HT-29 (cell line): ENCODE measurements around the gene TRMT2A. TPM values are rescaled to one million over a fixed set of nuclear protein-coding genes. Genes with fewer than 3 reads are reported as not detected.
A peak's percentile ranks its signal among the peaks of the same experiment; 100 is the strongest.
"Not testable (repeated sequence)": the region's sequence is repeated elsewhere in the genome, so short reads cannot be mapped to it uniquely, and the experiment has no call there.

Source experiments
- DNase-seq: peaks from one replicate; pipeline ENCODE4 v3.0.0-alpha.2; 2015; ENCODE audit warnings: low spot score
- total RNA-seq: library from RNA; depleted of rRNA; stranded (reverse); fragments of >200 nt; shearing (Covaris generic); gene quantifications from 2 replicates; pipeline ENCODE4 v1.2.3, GENCODE V29; 2014; rRNA removed

TRMT2A gene, protein sequence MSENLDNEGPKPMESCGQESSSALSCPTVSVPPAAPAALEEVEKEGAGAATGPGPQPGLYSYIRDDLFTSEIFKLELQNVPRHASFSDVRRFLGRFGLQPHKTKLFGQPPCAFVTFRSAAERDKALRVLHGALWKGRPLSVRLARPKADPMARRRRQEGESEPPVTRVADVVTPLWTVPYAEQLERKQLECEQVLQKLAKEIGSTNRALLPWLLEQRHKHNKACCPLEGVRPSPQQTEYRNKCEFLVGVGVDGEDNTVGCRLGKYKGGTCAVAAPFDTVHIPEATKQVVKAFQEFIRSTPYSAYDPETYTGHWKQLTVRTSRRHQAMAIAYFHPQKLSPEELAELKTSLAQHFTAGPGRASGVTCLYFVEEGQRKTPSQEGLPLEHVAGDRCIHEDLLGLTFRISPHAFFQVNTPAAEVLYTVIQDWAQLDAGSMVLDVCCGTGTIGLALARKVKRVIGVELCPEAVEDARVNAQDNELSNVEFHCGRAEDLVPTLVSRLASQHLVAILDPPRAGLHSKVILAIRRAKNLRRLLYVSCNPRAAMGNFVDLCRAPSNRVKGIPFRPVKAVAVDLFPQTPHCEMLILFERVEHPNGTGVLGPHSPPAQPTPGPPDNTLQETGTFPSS
- total RNA-seq, result 241 and 278 TPM in 2 replicates

DNA sequence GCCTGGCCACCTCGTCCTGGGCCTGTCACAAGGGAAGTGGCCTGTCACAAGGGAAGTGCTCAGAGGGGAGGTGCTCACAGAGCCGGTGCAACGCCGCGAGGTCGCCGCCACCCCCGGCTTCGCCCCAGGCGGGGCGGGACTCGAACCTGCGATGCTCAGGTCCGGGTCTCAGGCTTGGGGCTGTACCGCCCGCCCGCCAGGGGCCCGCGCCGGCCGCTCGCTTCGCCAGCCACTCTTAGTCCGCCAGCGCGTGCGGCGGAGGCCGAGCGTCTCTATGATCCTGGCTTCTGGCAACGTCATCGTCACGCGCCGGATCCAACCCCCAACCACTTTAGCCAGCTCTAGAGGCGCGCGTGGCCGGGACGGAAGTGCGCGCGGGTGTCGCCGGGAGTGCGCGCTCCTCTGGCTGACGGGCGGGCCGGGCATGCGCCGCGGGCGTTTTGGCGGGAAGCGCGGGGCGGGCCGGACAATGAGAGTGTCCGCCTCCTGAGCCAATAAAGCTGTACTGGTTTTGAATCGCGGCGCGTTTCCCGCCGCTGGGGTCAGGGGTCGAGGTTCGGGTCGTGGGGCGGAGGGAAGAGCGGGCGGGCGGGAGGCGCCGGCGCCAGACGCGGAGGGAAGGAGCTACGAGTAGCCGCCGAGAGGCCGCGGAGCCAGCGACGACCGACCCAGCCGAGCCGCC is at the start of gene TRMT2A:
Gene TRMT2A (minus strand): TSS at position 276 of the 682 bp plus-strand sequence. CDS start 320 bp downstream, outside the sequence.
- peak; percentile 100 for DNase-seq

DNA sequence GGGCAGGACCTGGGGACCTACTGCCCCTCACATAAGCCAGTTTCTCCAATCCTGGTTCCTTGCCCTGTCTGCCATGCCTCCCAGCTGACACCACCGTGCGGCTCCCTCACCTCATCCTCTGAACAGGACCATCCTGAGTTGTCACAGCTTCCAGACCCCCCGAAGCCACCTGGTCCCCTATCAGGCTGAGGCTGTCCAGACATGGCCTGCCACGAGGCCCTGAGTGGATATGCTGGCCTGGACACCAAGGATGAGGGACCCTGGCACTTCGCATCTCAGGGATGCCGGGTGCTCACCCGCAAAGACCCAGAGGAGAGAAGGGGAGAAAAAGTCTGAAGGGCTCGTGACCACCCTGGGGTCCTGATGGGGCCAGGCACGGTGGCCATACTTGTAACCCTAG is 49.7 kb upstream of the TRMT2A start:
- no peak for DNase-seq

DNA sequence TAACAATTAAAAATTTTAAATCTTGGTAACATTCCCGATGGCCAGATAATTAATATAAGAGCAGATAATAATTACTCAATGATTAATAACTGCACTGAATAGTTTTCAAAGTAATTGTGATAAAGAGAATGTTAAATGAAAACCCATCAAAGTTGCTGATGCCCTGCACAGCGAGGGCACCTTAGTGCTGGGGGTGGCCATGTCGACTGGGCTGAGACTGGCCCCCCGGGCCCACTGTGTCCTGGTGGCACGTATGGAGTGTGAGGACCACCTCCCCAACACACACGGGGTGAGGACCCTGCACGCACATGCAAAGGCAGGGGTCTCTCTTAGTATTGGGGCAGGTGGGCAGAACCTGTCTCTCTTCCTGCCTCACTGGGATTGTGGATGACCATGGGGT is 48.9 kb upstream of the TRMT2A start:
- no peak for DNase-seq

DNA sequence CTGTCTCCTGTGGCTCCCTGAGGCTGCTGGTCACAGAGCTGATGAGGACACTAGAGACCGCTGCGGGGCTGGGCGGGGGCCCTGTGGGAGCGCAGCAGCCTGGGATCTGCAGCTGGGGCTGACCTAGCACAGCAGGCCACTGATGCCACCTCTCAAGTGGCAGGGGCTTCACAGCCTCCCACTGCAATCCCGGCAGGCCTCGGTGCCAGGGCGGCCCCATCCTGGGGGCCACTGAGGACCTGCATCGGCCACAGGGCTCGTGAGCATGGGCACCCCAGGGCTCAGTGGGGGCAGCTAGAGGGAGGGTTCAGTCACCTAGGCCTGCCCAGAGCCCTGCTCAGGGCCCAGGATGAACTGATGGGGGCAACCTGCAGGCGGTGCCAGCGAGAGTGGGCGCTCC is 48.4 kb upstream of the TRMT2A start:
- DNase-seq, result no peak

DNA sequence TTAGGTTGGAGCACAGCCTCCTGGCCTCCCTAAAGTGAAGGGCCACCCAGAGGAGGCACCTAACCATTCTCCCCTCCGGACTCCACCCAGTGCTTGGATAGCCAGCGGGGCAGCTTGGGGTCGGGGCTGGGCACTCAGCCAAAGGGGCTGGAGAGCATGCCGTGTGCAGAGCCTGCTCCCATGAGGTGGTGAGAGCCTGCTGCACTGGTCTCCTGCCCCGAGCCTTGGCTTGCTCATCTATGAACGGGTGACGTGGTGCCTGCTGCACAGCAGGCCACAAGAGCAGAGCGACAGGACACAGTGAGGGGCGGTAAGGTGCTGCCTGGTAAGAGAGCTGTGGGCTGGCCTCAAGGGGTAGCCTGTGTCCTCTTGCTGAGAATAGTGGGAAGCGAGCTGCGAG is 47.8 kb upstream of the TRMT2A start:
- no peak for DNase-seq

DNA sequence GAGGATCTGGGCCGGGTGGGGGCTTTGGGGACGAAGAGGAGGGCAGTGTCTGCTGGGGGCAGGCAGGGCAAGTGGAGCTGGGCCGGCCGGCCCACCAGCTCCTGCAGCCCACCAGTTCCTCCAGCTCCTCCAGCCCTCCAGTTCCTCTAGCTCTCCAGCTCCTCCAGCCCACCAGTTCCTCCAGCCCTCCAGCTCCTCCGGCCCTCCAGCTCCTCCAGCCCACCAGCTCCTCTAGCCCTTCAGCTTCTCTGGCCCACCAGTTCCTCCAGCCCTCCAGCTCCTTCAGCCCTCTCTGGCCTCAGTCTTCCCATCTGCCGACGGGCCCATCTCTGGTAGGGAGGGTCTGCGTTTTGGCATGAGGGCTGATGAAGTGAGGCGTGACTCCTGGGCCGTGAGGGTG is 43.0 kb upstream of the TRMT2A start:
- DNase-seq, result no peak

DNA sequence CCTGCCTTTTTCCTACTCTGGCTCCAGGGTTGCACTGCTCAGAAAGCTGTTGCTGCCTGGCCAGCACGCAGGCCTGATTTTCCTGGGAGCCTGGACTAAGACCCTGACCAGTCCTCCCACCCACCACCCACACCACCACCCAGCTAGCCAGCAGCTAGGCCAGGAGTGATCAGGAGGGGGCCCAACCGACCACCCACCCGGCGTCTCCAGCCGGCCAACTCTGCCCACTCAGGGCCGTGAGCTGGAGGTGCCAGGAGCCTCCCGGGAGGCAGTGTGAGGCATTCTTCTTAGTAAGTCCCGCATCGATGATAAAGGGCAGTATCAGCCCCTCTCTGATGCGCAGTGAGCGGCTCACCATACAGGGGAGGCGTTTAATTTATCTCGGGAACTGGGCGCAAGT is 42.5 kb upstream of the TRMT2A start:
- not testable (repeated sequence) for DNase-seq

DNA sequence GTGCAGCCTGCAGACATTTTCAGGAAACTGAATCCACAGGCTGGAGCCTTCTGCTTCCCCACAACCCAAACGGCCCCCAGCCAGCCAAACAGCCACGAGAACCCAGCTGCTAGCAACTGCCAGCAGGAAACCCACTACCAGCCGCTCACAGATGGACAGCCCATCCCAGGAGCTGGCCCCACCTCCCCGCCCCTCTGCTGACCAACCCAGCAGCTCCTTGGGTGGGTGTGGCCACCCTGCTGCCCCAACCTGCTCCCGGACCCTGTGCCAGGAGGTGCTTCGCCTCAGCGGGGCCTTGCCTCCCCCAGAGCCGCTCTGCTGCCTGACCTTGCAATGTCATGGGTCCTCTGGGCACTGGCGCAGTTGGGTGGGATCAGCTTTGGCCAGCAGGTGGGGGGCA is 42.0 kb upstream of the TRMT2A start:
- DNase-seq, result no peak

DNA sequence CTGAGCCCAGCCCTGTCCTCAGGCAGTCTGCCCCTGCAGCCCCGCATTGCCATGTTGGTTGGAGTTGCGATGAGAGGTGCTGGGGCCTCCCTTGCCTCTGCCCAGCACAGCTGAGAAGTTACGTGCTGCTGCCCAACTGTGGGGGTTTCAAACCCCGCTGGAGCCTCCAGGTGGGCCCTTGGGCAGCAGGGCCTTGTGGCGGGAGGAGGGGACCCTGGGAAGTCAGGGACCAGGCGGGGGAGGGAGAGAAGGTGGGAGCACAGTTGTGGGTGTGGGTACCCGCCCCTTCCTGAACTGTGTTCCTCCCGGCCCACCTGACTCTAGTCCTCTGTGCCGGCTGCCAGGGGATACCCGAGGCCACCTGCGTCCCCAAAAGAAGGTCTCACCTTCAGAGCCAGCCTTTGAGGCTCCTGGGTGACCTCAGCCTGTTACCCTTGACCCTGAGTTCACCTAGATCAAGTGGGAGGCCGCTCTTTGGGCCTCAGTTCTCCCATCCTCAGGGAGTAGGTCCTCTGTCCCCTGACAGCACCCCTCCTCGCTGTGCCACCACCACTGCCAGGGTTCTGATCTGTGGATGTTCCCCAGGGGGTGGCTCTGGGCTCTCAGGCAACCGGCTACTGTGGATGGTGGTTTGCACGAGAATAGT is 41.5 kb upstream of the TRMT2A start:
- DNase-seq, result no peak

DNA sequence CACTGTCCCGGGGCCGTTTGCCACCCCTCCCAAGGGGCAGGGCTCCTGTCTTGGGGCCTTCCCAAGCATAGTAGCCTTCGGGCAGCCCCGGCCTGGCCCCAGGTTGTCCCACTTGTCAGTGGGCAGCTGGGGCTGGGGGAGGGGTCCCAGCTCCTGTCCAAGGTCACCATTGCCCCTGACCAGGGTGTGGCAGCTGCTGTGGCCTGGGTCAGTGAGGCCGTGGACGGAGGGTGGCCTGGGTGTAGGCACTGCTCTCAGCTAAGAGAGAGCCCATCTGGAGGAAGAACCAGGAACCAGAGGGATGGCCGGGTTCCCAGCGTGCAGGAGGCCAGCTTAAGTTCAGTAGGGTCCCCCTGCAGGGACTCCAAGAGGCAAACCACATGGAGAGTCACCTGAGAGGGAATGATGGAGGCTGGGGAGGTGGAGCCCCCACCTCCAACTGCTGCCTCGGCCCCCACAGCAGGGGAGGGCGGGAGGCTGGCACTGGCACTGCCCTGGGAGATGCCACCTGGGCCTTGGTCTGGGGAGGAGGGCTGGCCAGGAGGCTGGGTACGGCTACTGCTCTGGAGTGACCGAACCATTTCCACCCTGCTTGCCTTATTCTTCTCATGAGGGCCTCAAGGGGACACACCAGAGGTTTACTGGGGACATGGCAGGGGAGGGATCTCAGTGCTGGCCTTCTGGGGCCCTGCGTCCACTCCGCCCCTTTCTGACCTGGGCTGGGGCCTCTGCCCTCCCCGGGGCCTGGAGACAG is 40.6 kb upstream of the TRMT2A start:
- DNase-seq, result no peak

DNA sequence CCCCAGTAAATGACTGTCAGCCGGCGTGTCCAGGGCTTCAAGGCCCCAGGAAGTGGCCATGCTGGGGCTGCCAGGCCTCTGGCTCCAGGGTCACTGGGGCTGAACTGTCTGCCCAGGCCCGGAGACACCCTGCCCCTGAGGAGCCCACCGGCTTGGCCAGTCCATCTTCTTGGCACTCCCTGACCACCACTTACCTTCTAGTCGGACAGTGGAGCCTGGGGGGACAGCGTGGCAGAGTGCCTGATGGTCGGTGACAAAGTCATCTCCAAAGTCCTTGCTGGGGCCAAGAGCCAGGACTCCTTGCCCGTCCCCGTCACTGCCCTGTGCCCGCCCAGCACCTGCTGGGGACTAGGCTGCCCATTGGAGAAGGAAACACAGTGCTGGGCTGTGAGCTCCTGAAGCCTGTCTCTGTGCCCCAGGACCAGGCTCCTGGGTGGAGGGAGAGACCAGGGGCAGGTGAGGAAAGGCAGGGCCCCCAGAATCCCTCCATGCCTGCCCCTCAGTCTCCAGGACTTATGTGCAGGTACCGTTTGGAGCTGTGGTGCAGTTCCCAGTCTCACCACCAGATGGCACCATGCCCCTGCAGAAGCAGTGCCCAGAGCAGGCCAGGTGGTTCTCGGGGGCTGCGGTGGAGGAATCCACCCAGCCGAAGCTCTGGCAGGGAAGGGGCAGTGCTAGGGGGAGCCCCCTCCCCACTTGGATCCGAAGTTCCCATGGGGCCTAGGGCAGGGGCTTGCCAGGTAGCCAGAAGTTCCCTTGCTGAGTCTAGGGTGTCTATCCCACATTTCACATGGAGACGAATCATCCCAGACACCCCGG is 39.8 kb upstream of the TRMT2A start:
- peak; percentile 97 for DNase-seq

DNA sequence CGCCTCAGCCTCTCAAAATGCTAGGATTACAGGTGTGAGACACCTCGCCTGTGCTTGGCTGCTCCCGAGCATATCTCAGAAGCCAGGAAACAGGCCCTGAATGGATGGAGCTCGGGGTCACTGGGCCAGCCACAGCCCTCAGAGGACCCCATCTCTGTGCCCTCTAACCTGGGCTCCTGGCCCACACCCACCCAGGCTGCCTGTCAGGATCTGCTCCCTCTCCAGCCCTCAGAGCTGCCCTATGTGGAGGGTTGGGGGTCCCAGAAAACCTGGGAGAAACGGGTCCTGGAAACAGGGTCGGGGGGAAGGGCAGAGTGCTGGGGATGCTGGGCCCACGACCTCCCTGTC is 39.0 kb upstream of the TRMT2A start:
- DNase-seq, result no peak

DNA sequence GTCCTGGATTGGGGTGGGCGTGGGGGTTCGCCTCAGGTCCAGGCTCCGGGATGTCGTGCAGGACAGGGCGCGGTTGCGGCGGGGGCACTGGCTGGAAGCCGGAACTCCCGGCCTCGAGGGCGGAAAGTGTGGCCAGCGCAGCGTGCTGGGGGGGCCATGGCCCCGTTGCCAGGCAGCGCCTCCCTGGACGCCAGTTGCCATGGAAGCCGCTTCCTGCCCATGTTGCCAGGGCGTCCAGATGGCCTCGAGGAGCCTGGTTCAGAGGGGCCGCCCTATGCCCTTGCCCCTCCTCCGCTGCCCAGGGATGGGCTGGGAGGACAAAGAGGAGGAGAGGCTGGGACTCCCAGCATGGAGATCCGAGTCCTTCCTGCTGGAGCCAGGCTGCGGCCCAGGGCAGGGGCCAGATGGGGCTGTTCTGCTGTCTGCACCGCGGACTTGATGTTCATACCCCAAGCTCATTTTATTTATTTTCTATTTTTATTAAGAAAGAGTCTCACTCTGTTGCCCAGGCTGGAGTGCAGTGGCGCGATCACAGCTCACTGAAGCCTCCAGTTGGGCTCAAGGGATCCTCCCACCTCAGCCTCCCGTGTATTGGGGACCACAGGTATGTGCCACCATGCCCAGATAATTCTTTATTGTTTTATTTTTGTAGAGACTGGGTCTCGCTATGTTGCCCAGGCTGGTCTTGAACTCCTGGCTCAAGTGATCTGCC is 38.5 kb upstream of the TRMT2A start:
- DNase-seq, result peak; percentile 85

DNA sequence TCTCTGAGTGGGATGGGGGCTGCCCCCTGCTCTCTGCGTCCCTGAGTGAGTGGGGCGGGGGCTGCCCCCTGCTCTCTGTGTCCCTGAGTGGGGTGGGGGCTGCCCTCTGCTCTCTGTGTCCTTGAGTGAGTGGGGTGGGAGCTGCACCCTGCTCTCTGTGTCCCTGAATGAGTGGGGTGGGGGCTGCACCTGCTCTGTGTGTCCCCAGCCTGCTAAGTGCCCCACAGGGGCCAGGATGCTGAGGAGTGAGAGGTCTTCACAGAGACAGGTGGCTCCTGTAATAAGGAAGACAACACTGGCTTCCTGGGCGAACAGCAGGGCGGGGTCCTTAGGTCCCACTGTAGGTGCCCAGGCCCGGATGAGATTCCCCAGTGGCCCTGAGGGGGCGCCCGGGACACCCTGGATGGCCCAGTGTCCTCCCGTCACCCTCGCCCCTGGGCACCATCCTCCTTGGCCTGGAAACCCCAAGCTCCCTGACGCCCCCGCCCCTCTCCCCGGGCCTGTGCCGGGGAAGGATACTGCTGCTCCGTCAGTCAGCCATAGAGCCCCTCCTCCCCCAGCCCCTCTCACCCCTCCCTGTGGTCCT is 37.7 kb upstream of the TRMT2A start:
- peak; percentile 56 for DNase-seq

DNA sequence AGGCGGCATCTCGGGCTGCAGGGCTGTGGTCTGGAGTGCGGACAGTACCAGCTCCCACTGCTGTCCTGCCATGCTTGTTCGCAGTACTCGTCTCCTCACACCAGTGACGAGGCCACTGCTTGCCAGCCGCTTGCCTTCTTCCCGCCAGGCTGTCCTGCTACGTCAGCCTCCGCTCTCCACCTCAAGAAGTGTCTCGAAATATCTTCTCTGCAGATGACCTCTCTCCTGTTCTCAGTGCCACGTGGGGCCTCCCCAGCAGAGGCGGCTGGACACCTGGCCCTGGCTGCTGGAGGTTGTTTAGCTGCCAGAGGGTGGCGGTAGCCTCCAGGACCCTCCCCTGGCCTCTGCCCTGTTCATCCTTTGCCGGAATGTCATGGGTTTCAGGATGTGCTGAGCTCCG is 36.9 kb upstream of the TRMT2A start:
- no peak for DNase-seq

DNA sequence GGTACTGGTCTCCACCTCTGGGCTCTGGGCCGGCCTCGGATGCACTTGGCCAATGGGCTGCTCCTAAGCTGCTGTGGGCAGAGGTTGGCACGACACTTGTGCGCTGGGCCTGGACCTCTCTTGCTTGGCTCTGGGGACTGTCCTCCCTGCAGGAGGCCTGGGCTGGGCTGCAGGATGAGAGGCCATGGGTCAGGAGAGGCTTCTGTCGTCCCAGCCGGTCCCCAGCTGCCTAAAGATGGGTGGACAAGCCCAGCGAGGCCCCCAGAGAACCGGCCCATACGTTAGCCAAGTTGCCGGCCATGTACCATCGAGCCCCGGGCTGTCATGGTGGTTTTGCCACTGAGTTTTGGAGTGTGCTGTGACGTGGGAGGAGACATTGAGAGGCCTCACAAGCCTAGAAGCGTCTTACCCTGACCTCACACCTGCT is 35.5 kb upstream of the TRMT2A start:
- DNase-seq, result no peak

DNA sequence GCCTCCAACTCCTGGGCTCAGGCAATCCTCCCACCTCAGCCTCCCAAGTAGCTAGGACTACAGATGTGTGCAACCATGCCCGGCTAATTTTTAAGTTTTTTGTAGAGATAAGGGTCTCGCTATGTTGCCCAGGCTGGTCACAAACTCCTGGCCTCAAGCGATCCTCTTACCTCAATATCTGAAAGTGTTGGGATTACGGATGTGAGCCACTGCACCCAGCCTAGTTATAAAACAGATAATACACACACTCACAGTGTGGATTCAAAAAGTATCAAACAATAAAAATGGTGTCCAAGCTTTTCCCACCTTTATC is 34.2 kb upstream of the TRMT2A start:
- no peak for DNase-seq

DNA sequence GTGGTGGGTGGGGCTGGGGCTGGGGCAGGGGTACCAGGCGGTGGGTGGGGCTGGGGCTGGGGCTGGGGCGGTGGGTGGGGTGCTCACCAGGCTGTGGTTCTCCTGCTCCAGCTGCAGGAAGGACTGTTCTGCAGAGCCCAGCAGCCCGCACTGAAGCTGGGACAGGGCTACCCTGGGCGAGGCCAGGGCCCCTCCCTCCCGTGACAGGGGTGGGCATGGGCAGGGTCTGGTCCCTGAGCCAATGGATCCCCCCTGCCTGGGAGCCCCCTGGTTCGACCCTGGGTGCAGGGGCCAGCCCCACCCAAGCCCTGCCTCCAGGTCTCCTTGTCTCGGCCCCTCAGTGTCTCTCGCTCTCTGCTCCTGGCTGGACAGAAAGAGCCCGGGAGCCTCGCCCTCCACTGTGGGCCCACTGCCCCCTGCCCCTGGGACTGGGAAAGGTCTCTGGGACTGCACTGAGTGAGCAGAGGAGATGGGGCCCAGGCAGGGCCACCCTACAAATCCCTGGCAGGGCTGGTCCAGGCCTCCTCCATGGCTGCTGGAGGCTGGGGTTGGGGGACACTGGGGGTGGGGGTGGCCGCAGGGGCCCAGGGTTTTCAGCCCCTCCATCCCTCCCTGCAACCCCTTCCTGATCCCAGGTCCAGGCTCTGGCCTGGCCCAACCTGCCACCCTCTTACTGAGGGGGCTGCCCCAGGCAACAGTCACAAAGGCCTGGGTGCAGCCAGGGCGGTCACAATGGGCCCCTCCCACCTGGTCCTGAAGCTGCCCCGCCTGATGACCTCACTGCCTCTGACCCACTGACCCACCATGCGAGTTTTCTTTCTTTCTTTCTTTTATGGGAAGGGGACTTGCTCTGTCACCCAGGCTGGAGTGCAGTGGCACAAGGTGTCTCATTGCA is 33.6 kb upstream of the TRMT2A start, which contains the start of gene CCDC188:
Gene CCDC188 (minus strand): TSS at position 675 of the 895 bp plus-strand sequence. CDS start 69 bp downstream, at position 606.
- no peak for DNase-seq
